ENCODE results near the gene OTP.

The OTP gene

GRCh38 chr5:77640589-77641396, 2.3 kb upstream of the OTP start:
- DNase-seq (ENCODE audit: low read depth), result no peak

- no peak for DNase-seq (ENCODE audit: low read depth)
These were observed 504 bp upstream of the OTP start for GRCh38 chr5:77638763-77639671.

GRCh38 chr5:77637170-77637997, 1.1 kb downstream of the OTP start:
- DNase-seq (ENCODE audit: low read depth), result no peak

GRCh38 chr5:77636641-77637169, 1.8 kb downstream of the OTP start:
- no peak for DNase-seq (ENCODE audit: low read depth)

GRCh38 chr5:77635917-77636640, 2.4 kb downstream of the OTP start:
- no peak for DNase-seq (ENCODE audit: low read depth)

- DNase-seq (ENCODE audit: low read depth), result no peak
These were observed 3.2 kb downstream of the OTP start for GRCh38 chr5:77635067-77635916.

GRCh38 chr5:77633709-77634108, 4.8 kb downstream of the OTP start:
- no peak for DNase-seq (ENCODE audit: low read depth)

GRCh38 chr5:77633207-77633675, 5.3 kb downstream of the OTP start:
- no peak for DNase-seq (ENCODE audit: low read depth)

GRCh38 chr5:77632526-77633206, 5.8 kb downstream of the OTP start:
- no peak for DNase-seq (ENCODE audit: low read depth)

- no peak for DNase-seq (ENCODE audit: low read depth)
These were observed 8.3 kb downstream of the OTP start for GRCh38 chr5:77630114-77630680.

- DNase-seq (ENCODE audit: low read depth), result no peak
These were observed 8.9 kb downstream of the OTP start for GRCh38 chr5:77629509-77630113.

- no peak for DNase-seq (ENCODE audit: low read depth)
These were observed 9.5 kb downstream of the OTP start for GRCh38 chr5:77628840-77629508.

GRCh38 chr5:77627869-77628674, 10.4 kb downstream of the OTP start:
- DNase-seq (ENCODE audit: low read depth), result no peak

- no peak for DNase-seq (ENCODE audit: low read depth)
These were observed 15.2 kb downstream of the OTP start for GRCh38 chr5:77623203-77623740.

GRCh38 chr5:77621440-77621839, 17.1 kb downstream of the OTP start:
- no peak for DNase-seq (ENCODE audit: low read depth)

GRCh38 chr5:77620405-77620804, 18.1 kb downstream of the OTP start:
- no peak for DNase-seq (ENCODE audit: low read depth)

GRCh38 chr5:77616920-77617319, 21.6 kb downstream of the OTP start:
- no peak for DNase-seq (ENCODE audit: low read depth)

Measured in activated T-helper 9 cell treated with anti-CD3 and anti-CD28 coated beads, Interleukin-2, amount 50 U/mL, for 16 hours (primary cell).